ENCODE data around the gene SLC29A1. TPM values are rescaled to one million over a fixed set of nuclear protein-coding genes. Genes with fewer than 3 reads are reported as not detected.

The SLC29A1 gene
- total RNA-seq, 1 donor from 2014 or later = 5.5 TPM

GRCh38 chr6:44268095-44268628 lies 44.8 kb downstream of the SLC29A1 start:
- DNase-seq = peak; percentile 40

- no peak for DNase-seq
Measured at GRCh38 chr6:44269178-44269920, 46.0 kb downstream of the SLC29A1 start.

GRCh38 chr6:44269921-44270525 lies 46.6 kb downstream of the SLC29A1 start, which contains the start of gene TMEM151B:
TSS of gene TMEM151B (plus strand) at chr6:44270450. CDS start at chr6:44270743, 293 bp downstream.
- DNase-seq = peak; percentile 53

- no peak for DNase-seq
Measured at GRCh38 chr6:44270526-44271405, 47.4 kb downstream of the SLC29A1 start.

GRCh38 chr6:44271406-44271723 lies 48.0 kb downstream of the SLC29A1 start:
- DNase-seq = no peak

- DNase-seq = no peak
Measured at GRCh38 chr6:44271914-44272313, 48.5 kb downstream of the SLC29A1 start.

- DNase-seq = no peak
Measured at GRCh38 chr6:44272529-44272928, 49.1 kb downstream of the SLC29A1 start.

- no peak for DNase-seq
Measured at GRCh38 chr6:44272999-44273566, 49.7 kb downstream of the SLC29A1 start.

- no peak for DNase-seq
Measured at GRCh38 chr6:44273617-44274016, 50.2 kb downstream of the SLC29A1 start.

GRCh38 chr6:44275271-44275748 lies 51.9 kb downstream of the SLC29A1 start:
- no peak for DNase-seq

GRCh38 chr6:44275749-44276648 lies 52.6 kb downstream of the SLC29A1 start:
- DNase-seq = no peak

GRCh38 chr6:44276667-44277640 lies 53.6 kb downstream of the SLC29A1 start:
- DNase-seq = no peak

- no peak for DNase-seq
Measured at GRCh38 chr6:44277763-44278162, 54.4 kb downstream of the SLC29A1 start.

- no peak for DNase-seq
Measured at GRCh38 chr6:44278315-44278714, 54.9 kb downstream of the SLC29A1 start.

- peak; percentile 44 for DNase-seq
Measured at GRCh38 chr6:44278774-44279697, 55.6 kb downstream of the SLC29A1 start.

Data from occipital lobe (tissue), 2 donors.